Activated CD4-positive, CD25-positive, alpha-beta regulatory T cell (primary cell): ENCODE results near the gene DUSP9.

Experiments used
- DNase-seq, 4 experiments: peaks; one replicate each; lab custom pipeline; 2025; lab: John Stamatoyannopoulos, UW

DUSP9 gene

DNA sequence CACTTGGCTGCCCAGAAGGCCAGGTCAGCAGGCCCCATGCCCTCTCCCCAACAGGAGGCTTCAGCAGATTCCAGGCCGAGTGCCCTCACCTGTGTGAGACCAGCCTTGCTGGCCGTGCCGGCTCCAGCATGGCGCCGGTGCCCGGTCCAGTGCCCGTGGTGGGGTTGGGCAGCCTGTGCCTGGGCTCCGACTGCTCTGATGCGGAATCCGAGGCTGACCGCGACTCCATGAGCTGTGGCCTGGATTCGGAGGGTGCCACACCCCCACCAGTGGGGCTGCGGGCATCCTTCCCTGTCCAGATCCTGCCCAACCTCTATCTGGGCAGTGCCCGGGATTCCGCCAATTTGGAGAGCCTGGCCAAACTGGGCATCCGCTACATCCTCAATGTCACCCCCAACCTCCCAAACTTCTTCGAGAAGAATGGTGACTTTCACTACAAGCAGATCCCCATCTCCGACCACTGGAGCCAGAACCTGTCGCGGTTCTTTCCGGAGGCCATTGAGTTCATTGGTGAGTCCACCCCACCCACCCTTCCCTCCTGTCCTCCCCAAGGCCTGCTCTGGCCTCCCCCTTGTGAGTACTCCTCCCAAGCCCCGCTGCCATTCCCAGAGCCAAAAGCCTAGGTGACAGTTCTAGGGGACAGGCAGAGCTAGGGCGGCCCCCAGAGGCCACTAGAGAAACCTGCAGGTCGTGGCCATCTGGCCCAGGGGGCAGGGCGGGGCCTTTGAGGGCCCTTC is 2.3 kb downstream of the DUSP9 start:
- DNase-seq, result no peak

DNA sequence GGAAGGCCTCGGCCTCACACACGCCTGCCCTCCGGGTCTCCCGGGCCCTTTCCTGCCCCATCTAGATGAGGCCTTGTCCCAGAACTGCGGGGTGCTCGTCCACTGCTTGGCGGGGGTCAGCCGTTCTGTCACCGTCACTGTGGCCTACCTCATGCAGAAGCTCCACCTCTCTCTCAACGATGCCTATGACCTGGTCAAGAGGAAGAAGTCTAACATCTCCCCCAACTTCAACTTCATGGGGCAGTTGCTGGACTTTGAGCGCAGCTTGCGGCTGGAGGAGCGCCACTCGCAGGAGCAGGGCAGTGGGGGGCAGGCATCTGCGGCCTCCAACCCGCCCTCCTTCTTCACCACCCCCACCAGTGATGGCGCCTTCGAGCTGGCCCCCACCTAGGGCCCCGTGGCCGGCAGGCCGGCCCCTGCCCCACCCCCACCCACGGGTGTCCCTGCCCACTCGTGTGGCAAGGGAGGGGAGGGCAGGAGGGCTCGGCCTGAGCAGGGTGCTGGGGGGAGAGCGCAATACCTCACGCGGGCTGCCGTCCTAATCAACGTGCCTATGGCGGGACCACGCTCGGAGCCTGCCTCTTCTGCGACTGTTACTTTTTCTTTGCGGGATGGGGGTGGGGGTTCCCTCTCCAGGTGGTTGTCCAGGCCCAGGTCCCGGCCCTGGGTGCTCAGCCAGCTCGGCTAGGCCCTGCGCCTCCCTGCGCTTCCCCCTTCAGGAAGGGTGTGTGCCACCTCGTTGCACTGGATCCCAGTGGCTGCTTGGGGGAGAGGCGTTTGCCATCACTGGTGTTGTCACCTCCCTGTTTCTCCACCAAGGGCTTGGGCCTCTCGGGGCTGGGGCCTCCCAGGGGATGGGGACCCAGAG is 3.1 kb downstream of the DUSP9 start:
- DNase-seq, result no peak

DNA sequence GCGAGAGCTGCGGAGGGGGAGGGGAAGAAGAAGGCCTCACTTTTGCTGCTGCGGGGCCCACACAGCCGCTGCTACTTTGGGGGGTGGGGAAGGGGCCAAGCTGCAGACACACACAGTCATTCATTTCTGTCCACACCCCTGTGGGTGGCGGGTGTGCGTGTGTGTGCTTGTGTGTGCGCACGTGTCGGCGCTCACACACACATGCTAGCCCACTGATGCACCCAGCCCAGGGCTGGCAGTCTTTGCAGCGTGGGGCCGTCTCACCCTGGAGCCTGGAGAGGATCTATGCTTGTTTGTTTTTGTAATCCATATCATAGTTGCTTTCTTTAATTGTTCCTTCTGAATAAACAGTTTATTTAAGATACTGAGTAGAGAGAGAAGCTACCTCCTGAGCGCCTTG is 4.0 kb downstream of the DUSP9 start:
- DNase-seq, result no peak

DNA sequence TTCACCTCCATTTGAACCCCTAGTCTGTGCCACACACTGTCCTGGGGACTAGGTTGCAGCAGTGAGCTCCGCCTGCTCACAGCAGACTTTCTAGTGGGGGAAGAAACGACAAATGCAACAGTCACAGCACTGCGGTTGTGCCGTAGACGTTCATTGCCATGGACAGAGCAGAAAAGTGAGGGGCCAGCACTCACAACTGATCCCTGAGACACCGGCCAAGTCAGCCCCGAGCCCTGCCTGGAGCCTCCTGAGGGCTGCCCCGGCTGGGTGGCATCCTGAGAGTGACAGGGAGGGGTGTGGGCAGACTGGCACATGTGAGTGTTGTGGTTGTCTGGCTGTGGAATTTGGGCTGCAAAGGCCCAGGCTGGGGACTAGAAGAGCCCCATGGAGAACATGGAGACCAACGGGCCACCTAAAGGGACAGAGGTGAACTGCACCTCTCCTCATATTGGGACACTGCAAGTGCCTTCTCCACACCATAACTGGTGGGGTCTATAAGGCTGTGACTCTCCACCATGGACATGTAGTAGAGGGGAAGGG is 4.6 kb downstream of the DUSP9 start:
- DNase-seq, result no peak

DNA sequence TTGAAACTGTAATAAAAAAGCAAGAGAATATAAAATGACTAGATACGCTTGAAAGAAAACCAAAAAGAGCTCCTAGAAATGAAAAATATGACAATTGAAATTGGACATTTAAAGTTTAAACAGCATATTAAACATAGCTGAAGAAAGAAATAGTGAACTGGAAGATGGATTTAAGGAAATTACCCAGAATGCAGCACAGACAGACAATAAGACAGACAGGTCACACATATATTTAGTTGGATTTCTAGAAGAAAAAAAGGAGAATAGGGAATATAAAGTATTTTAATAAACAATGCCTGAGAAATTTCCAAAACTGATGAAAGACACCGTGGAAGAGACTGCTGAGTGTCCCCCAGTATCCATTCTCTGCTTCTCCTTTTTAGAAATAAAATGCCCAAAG is 6.6 kb downstream of the DUSP9 start:
- no peak for DNase-seq

DNA sequence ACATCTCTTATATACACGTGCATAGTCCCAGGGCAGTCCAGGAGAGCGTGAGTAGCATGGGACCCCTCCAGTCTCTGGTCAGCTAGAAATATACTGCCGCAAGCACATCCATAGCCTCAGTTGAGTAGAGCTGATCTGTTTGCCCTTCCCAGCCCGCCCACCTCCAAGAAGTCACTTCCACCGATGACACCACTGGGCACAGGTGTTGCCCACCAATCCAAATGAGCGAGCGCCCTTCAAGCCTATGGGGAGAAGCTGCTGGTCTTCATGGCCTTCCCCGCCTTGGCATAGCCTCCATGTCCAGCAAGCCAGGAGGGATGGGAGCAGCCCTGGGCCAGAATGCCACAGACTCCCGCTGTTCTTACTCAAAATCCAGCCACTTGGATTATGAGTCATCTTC is 10.2 kb downstream of the DUSP9 start:
- DNase-seq, result no peak

DNA sequence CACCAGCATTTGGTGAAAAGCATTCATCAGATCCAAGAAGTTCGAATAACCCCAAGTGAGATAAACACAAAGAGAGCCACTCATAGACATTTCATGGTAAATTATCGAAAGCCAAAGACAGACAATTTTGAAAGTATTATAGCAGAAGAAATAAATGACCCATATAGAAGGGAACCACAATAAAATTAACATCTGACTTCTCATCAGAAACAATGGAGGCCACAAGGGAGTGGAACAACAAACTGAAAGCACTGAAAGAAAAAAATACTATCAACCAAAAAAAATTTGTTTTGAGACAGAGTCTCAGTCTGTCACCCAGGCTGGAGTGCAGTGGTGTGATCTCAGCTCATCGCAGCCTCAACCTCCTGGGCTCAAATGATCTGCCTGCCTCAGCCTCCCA is 12.3 kb downstream of the DUSP9 start:
- DNase-seq, result no peak

DNA sequence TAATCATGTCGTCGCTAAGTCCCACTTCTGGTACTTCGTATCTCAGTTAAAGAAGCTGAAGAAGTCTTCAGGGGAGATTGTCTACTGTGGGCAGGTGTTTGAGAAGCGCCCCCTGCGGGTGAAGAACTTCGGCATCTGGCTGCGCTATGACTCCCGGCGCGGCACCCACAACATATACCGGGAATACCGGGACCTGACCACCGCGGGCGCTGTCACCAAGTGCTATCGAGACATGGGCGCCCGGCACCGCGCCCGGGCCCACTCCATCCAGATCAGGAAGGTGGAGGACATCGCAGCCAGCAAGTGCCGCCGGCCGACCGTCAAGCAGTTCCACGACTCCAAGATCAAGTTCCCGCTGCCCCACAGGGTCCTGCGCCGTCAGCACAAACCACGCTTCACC is 15.3 kb downstream of the DUSP9 start:
- DNase-seq, result peak; percentile 8 to 27 (median 18)

DNA sequence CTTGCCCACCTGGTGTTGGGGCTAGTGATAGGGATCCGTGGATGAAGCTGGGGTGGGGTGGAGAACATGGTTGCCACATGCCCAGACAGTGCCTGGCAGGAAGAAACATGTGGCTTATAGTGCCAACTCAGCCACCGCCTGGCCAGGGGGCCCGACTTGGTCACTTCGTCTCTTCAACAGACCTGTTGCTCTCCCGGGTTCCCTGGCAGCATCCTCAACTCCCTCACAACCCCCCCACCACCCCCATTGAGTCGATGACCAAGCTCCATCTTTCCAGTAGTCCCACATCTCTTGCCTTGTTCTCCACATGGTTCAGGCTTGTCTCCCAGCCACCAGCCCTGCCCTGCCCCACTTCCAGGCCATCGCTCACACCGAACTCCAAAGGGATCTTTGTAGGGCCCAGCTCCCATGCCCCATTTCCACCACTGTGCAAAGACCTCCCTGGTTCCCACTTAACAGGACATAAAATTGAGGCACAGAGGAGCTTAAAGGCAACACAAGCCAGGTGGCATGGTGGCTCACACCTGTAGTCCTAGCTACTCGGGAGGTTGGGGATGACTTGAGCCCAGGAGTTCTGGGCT is 18.8 kb downstream of the DUSP9 start:
- DNase-seq, result no peak

DNA sequence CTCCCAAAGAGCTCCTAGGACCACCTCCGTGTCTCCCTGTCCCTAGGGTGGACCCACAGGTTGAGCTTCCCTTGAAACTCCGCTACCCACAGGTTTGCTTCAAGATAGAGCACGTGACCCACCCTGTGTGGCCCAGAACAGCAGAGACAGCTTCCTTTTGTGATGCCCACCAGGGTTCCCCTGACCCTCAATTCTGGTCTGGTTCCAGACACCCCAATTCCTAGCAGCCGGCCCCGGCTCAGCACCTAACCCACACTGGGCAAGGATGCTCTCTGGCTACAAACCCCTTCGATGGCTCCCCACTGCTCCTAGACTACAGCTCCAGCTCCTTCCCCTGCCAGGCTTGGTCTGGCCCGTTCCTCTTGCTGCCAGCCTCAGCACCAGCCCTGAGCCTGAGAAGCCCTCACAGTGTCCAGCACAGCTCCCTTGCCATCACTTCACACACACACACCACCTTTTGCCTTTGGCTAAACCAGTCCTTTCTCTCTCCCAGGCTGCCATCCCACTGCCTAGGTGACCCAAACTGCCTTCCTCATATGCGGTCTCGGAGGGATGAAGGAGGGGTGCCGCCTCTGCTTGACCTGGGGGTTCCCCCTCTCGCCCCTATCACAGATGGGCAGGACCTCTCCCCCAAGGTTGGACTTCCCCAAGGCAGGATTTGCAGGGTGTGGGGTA is 20.4 kb downstream of the DUSP9 start:
- DNase-seq, result no peak

DNA sequence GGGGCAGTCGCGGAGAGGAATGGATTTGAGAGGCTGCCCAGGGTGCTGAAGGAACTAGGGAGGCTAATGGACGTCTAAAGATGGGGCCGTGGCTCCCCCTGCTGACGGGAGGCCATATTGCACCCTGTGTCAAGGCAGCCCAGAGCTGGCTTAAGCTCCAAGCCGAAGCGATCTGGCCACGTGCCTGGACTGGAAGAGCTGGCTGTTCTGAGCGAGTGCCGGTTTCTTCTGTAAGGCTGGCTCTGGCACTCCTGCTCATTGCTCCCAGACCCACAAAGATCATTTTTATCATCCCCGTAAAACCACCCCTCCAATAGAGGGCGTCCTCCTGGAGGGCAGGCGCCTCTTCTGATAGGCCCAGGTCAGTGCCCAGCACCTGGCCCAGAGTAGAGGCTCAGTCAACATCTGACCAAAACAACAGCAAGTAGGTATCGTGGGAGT is 21.0 kb downstream of the DUSP9 start:
- peak; percentile 26 to 75 (median 48) for DNase-seq

DNA sequence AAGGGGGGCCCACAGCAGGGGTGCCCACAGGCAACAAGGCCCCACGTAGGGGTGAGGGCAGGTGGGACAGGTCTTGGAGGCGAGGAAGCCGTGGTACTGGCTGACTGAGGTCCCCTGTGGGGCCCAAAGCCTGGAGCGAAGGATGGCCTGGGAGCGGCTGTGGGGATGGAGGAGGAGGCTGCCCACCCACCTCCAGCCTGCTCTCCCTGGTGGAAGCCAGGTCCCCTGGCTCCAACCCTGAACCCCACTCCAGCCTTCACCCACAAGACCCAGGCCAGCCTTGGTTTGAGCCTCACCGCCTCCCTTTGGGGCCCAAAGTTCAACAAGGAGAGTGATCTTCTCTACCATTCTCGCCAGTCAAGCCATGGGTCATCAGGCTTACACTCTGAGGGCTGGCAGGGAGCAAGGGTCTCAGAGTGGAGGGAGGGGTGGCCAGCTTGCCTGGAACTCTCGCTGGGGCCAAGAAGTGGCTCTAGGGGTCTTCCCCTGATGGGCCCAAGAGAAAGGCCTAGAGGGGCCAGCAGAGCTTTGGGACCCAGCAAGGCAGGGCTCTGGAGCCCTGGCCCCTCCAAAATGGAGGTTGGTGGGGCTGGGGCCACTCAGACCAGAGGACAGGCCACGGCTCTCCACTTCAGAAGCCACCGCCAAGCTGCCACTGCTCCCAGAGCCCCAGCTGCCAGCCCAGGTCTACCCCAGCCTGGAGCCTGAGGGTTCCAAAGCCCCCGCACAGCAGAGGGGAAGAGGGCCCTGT is 21.6 kb downstream of the DUSP9 start:
- DNase-seq, result no peak

DNA sequence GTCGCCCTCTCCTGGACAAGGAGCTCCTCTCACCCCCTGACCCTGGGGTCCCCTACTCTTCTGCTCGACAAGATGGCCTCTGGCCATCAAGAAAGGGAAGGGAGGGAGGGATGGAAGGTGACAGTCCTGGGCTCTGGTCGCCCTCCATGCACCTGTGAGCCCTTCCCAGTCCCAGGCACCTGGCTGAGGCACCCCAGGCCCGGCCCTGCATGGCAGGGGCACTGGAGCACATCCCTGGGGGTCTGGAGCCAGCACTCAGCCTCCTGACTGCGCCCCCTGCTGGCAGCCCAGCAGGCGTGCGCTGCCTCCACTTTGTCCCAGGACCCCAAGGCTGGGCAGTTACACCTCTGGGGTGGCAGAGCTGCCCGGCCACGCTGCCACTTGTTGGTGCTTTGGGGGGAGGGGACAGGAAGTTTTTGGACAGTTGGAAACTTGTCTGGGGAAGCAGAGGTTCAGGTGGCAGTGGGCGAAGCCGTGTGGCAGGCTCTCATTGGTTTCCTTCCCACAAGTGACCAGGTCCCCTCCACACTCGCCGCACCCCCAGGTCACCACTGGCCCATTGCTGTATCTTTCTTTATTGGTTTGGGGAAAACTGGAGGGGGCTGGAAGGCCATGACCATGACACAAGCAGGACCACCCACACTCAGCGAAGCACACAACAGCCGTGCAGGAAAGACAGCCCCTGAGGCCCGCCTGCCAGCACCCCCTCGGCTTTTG is 22.3 kb downstream of the DUSP9 start:
- DNase-seq, result peak in 1 of 4 experiments; percentile 19

DNA sequence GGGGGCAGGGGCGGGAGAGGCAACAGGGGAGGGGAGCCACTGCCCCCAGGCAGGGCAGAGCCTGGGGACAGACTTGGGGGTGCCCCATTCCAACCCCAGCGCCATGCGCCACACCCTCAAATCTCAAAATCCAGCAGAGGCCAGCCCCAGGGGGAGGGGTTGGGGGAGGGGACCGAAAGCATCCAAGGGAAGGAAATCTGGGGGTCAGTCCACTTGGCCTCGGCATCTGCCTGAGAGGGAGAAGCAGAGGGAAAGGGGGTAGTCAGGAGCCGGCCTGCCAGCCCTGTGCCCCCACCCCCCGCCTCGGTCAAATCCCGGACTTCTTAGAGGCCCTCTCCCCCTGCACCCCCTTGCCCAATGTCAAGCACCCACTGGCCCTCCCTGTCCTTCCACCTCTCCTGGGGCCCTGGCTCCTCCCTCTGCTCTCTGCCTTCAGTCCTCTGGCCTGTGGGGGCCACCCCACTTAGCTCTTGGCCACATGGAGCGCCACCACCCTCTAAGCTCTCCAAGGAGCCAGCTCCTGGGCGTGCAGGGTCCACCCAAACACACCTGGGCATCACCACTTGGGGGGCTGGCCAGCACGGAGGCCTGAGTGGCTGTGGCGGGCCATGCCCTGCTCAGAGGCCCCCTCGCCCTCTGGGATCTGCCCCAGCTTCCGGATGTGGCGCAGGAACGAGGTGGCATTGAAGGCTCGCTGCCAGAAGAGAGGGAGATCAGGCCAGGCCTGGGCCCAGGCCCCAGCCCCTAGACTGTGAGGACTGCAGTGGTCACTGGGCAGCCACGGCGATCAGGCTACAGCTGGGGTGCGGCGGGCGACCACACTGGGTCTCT is 23.1 kb downstream of the DUSP9 start:
- DNase-seq, result no peak

DNA sequence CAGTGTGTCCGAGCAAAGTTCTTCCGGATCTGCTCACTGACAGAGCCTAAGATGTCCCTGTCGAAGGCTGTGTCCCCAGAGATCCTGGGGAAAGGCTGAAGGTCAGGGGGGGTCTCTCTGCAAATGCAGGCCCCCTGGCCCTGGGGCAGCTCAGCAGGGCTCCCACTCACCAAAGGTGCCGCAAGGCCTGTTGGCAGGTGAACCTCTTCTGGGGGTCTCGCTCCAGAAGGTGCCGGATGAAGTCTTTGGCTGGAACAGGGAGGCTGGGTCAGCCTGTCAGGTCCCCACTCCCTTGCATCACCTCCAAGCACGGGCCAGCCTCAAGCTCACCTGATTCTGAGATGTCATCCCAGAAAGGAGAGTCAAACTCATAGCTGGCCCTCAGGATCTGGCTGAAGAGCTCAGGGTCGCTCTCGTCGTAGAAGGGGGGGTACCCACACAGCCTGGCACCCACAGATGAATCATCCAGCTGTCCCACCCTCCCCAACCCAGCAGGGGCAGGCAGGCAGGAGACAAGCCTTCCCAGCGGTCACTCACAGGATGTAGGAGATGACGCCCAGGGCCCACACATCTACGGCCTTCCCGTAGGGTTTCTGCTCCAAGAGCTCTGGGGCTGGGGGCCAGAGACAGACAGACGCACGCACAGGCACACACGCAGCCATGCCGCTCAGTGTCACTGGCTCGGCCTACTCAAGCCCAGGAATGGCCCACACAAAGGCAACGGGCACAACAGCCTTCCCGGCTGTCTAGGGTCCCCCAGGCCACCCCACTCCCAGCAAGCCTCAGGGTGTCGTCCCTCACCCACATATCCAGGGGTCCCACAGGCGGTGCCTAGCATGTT is 24.0 kb downstream of the DUSP9 start:
- no peak for DNase-seq

DNA sequence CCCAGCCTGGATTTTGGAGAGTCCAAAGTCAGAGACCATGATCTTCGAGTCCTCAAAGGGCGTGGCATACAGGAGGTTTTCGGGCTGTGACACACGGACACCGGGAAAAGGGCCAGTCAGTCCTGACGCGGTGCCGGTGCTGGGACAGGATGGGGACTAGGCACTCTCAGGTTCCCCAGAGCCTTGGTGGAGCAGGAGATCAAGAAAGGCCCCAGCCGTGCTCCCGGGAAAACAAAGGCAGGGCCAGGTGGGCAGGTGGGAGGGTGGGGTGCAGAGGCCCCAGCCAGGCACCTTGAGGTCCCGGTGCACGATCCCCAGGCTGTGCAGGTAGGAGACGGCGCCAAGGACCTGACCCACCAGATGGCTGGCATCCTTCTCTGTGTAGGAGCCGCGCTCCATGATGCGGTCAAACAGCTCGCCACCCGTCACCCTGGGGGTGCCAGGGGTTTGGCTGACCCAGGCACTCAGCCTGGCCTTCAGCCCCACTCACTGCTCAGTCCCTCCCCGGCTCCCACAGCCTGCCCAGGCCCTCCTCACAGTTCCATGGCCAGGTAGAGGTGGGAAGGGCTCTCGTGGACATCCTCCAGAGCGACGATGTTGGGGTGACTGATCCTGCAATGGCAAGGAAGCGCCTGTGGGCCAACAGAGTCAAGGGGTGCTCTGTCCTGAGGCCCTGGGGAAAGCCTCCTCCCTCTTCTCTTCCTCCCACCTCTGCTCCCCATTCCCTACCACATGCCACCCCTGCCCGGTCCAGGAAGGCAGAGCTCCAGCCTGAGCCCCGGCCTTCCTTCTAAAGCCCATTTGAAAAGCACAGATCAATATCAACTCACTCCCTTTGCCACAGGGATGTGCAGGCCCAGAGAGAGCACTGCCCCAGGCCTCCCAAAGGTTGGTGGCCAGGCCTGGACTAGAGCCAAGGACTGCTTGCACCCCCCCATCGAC is 24.9 kb downstream of the DUSP9 start:
- no peak for DNase-seq

DNA sequence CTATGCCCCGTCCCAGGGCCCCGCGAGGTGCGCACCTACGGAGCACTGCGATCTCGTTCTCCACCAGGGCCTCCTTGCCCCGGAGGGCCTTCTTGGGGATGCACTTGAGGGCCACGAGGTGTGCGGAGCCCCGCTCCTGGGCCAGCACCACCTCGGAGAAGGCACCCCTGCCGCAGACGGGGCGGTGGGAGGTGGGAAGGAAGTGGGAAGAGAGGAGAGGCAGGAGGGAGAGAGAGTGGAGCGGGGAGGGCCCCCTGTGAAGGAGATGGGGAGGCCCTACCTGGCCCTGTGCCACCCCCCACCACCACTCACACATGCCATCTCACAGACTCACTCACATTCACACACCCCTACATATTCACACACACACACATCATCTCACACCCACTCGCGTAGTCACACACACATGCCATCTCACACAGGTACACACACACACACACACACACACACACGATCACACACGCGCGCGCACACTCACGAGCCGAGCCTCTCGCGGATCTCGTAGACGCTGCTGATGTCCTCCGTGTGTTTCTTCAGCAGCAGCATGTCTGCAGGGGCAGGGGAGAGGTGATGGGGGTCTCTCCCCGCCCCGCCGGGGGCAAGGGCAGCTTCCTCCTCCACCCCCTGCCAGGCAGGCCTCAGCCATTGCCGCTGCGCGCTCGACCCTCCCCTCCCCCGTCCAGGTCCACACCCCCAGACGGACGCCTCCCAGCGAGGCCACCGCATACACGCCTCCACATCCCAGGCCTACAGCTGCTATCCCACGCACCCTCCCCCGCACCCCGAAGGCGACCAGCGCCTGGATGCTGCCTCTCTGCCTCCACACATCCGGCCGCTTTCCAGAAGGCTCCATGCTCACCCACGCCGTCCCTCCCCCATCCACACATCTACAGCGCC is 25.8 kb downstream of the DUSP9 start:
- DNase-seq, result no peak
